K562 (cell line): ENCODE data around the gene BCL3. TPM values are rescaled to one million over a fixed set of nuclear protein-coding genes. Genes with fewer than 3 reads are reported as not detected.
A peak's percentile ranks its signal among the peaks of the same experiment; 100 is the strongest.

Experiments
- ATAC-seq: fragments of 200-7000 bp; cut with Tn5 transposase; 3 replicates; pipeline ENCODE4 v1.9.1; 2020; ENCODE audit warnings: moderate library complexity
- BruUV-seq: library from RNA; stranded (reverse); fragments of 400-500 nt; replicated peaks from 2 replicates; lab custom pipeline; 2021; lab: Mats Ljungman, UMichigan
- CTCF ChIA-PET: fragments of 300-600 bp; formaldehyde crosslinking; extraction: SDS; loops from one replicate; lab custom pipeline; 2021; ENCODE audit warnings: low intra/inter-chr PET ratio; lab: Yijun Ruan, JAX
- POLR2A ChIA-PET: fragments of 300-600, 350-650 bp; sonication (Branson Sonifier 250); formaldehyde crosslinking; extraction: SDS; loops from one replicate; lab custom pipeline; 2021; ENCODE audit warnings: antibody characterized with exemption, inconsistent platforms; lab: Yijun Ruan, JAX
- DNase-seq, 4 experiments: peaks; one replicate each; pipeline versions ENCODE4 v3.0.0 to v3.0.0-alpha.2; 2011 to 2018; ENCODE audit warnings: low spot score in 3 of 4, mixed read lengths in 3 of 4; ENCODE audit errors: extremely low read depth in 1 of 4
- FAIRE-seq: peaks from 2 replicates; lab custom pipeline; 2011; peaks lifted over from hg19 to GRCh38; lab: Jason Lieb, UNC
- H2AFZ ChIP-seq: 2 replicates; pipeline ENCODE4 v1.6.0; 2011; ENCODE audit warnings: low read depth, low read length, control low read depth, inconsistent platforms
- H3K27ac ChIP-seq: fragments of 200-600 bp; 3 replicates; pipeline ENCODE4 v1.8.0; 2011; ENCODE audit warnings: low read depth, mild to moderate bottlenecking, control low read depth, inconsistent platforms, low read length, moderate library complexity, mixed read lengths; ENCODE audit errors: extremely low read depth
- H3K27me3 ChIP-seq, 2 experiments: fragments of 300-600 bp in 1 of 2; 2 replicates in 1 of 2; 3 replicates in 1 of 2; pipeline versions ENCODE4 v1.6.0 to v1.8.0; 2011; ENCODE audit warnings: inconsistent platforms in 2 of 2, low read length in 2 of 2, mild to moderate bottlenecking in 1 of 2, mixed read lengths in 1 of 2, moderate library complexity in 1 of 2; ENCODE audit not compliant: control insufficient read depth in 2 of 2, insufficient read depth in 2 of 2
- H3K36me3 ChIP-seq: fragments of 300-600 bp; 3 replicates; pipeline ENCODE4 v1.8.0; 2011; ENCODE audit warnings: mild to moderate bottlenecking, low read length, inconsistent platforms; ENCODE audit not compliant: control insufficient read depth, insufficient read depth
- H3K4me1 ChIP-seq, 2 experiments: fragments of 200-600 bp in 1 of 2; replicated peaks in 1 of 2; 2 replicates in 1 of 2; 3 replicates in 1 of 2; pipeline versions ENCODE4 v1.5.1 to v1.8.0; 2011; ENCODE audit warnings: inconsistent platforms in 2 of 2, low read length in 2 of 2, mild to moderate bottlenecking in 1 of 2, mixed read lengths in 1 of 2, moderate library complexity in 1 of 2; ENCODE audit not compliant: control insufficient read depth in 2 of 2, insufficient read depth in 2 of 2
- H3K4me2 ChIP-seq: 2 replicates; pipeline ENCODE4 v1.6.1; 2011; ENCODE audit warnings: low read length, control low read depth, inconsistent platforms, mixed read lengths; ENCODE audit not compliant: insufficient read depth
- H3K4me3 ChIP-seq: fragments of 200-600 bp; sonication (generic), shearing (Covaris generic); 2 replicates; pipeline ENCODE4 v1.5.1; 2016; ENCODE audit warnings: control low read depth, inconsistent platforms
- H3K79me2 ChIP-seq: fragments of 200-600 bp; 3 replicates; pipeline ENCODE4 v1.8.0; 2011; ENCODE audit warnings: low read length, inconsistent platforms; ENCODE audit not compliant: control insufficient read depth, insufficient read depth
- H3K9ac ChIP-seq, 2 experiments: 2 replicates each; pipeline versions ENCODE4 v1.6.0 to v1.6.1; 2011; ENCODE audit warnings: low read depth in 2 of 2, low read length in 2 of 2, control low read depth in 1 of 2, inconsistent platforms in 1 of 2, mild to moderate bottlenecking in 1 of 2, mixed read lengths in 1 of 2; ENCODE audit not compliant: insufficient read depth in 1 of 2
- H3K9me1 ChIP-seq: one replicate; pipeline ENCODE4 v1.6.0; 2011; ENCODE audit warnings: inconsistent platforms, mild to moderate bottlenecking, low read length, moderate library complexity; ENCODE audit not compliant: control insufficient read depth, insufficient read depth
- H3K9me3 ChIP-seq: replicated peaks from 2 replicates; pipeline ENCODE4 v1.5.1; 2011; ENCODE audit warnings: low read depth, low read length, inconsistent platforms; ENCODE audit not compliant: control insufficient read depth, insufficient read depth
- H4K20me1 ChIP-seq: replicated peaks from 2 replicates; pipeline ENCODE4 v1.6.1; 2011; ENCODE audit warnings: low read length, inconsistent platforms, mixed read lengths; ENCODE audit not compliant: control insufficient read depth, insufficient read depth
- CBFB ChIP-seq: sonication (generic); formaldehyde crosslinking; IDR thresholded peaks from 2 replicates; pipeline ENCODE4 v1.4.0; 2020; ENCODE audit warnings: mild to moderate bottlenecking, missing genetic modification reagents
- CTCF ChIP-seq, 3 experiments: IDR thresholded peaks in 2 of 3; conservative IDR thresholded peaks in 1 of 3; 2 replicates each; pipeline ENCODE4 v1.5.1; 2011 to 2012; ENCODE audit warnings: low read length in 3 of 3, mild to moderate bottlenecking in 3 of 3, control low read depth in 2 of 3, improper control_type of control experiment in 1 of 3, inconsistent platforms in 1 of 3, low read depth in 1 of 3, mixed read lengths in 1 of 3, moderate library complexity in 1 of 3; ENCODE audit not compliant: insufficient read depth in 2 of 3
- FOXJ2 ChIP-seq: fragments of 200-800 bp; sonication (Bioruptor generic); IDR thresholded peaks from 2 replicates; pipeline ENCODE4 v1.6.1; 2016; ENCODE audit warnings: missing genetic modification characterization, missing compliant biosample characterization
- HMG20A ChIP-seq: fragments of 450-650 bp; formaldehyde crosslinking; conservative IDR thresholded peaks from 2 replicates; pipeline ENCODE4 v1.4.0; 2020; ENCODE audit warnings: mild to moderate bottlenecking, mixed read lengths
- HMG20B ChIP-seq: fragments of 250-450 bp; sonication (Bioruptor Pico); IDR thresholded peaks from 2 replicates; pipeline ENCODE4 v1.5.0; 2021; ENCODE audit warnings: mild to moderate bottlenecking
- MYBL2 ChIP-seq, 2 experiments: fragments of 450-650 bp in 1 of 2; sonication (generic) in 1 of 2; formaldehyde crosslinking in 1 of 2; IDR thresholded peaks; 2 replicates each; pipeline versions ENCODE4 v1.6.1 to v1.8.1; 2017 to 2022; ENCODE audit warnings: borderline replicate concordance in 1 of 2, inconsistent platforms in 1 of 2, low read depth in 1 of 2, mild to moderate bottlenecking in 1 of 2, missing genetic modification reagents in 1 of 2, moderate library complexity in 1 of 2
- RAD21 ChIP-seq, 2 experiments: fragments of 250-450 bp in 1 of 2; fragments of 450-650 bp in 1 of 2; sonication (Bioruptor Pico) in 1 of 2; formaldehyde crosslinking in 1 of 2; IDR thresholded peaks in 1 of 2; conservative IDR thresholded peaks in 1 of 2; 2 replicates each; pipeline versions ENCODE4 v1.4.0 to v1.8.0; 2020 to 2022; ENCODE audit warnings: mild to moderate bottlenecking in 2 of 2, moderate library complexity in 1 of 2
- SLC30A9 ChIP-seq: fragments of 250-450 bp; sonication (Bioruptor Pico); IDR thresholded peaks from 2 replicates; pipeline ENCODE4 v1.8.0; 2022; ENCODE audit warnings: mild to moderate bottlenecking, moderate library complexity
- STAG1 ChIP-seq: sonication (generic); formaldehyde crosslinking; IDR thresholded peaks from 2 replicates; pipeline ENCODE4 v1.5.0; 2020; ENCODE audit warnings: missing genetic modification reagents, borderline replicate concordance
- YBX1 ChIP-seq: fragments of 450-650 bp; IDR thresholded peaks from 2 replicates; pipeline ENCODE4 v1.7.1; 2016; ENCODE audit warnings: mild to moderate bottlenecking
- ZBTB34 ChIP-seq: fragments of 250-450 bp; sonication (Bioruptor Pico); IDR thresholded peaks from 2 replicates; pipeline ENCODE4 v1.8.0; 2021; ENCODE audit warnings: mild to moderate bottlenecking, moderate library complexity
- ZNF41 ChIP-seq: fragments of 250-450 bp; sonication (Bioruptor Pico); conservative IDR thresholded peaks from 2 replicates; pipeline ENCODE4 v1.4.0; 2020; ENCODE audit warnings: mild to moderate bottlenecking
- ZNF431 ChIP-seq: sonication (generic); formaldehyde crosslinking; IDR thresholded peaks from 2 replicates; pipeline ENCODE4 v1.8.0; 2022; ENCODE audit warnings: mild to moderate bottlenecking, missing genetic modification reagents
- ZSCAN29 ChIP-seq: fragments of 450-650 bp; IDR thresholded peaks from 2 replicates; pipeline ENCODE4 v1.6.1; 2017
- WGBS: fragments of 100-300 bp; shearing (Covaris generic); methylation state at CpG from one replicate; pipeline ENCODE4 v1.1.6; 2016; ENCODE audit warnings: low coverage, mixed read lengths; ENCODE audit not compliant: insufficient coverage; ENCODE audit errors: missing lambda C conversion rate; 5-methylcytosine and 5-hydroxymethylcytosine counted together
- in situ Hi-C: fragments of 300-500 bp; cut with MboI; formaldehyde crosslinking; loops from 4 replicates; pipeline ENCODE4 v1.15.0; 2018; ENCODE audit warnings: inconsistent platforms, mixed read lengths
- intact Hi-C: fragments of 100-400 bp; cut with micrococcal nuclease; formaldehyde crosslinking; loops from 2 replicates; pipeline ENCODE4 v1.14.2; 2022
- polyA plus RNA-seq, 8 experiments: library from polyadenylated mRNA; depleted of rRNA in 4 of 8; stranded (reverse) in 5 of 8; unstranded in 3 of 8; fragments of >200 nt; fragmentation: Nextera tagmentation in 2 of 8; fragmentation: Illumina TruSeq in 1 of 8; extraction: Ambion mirVana in 2 of 8; extraction: Trizol in 1 of 8; gene quantifications; 2 replicates each; pipeline versions ENCODE4 v1.2.1 to v1.2.3, GENCODE V29; 2011 to 2014; ENCODE audit warnings: inconsistent platforms in 1 of 8, missing spikeins in 1 of 8
- total RNA-seq, 7 experiments: library from RNA; depleted of rRNA in 6 of 7; stranded (reverse); fragments of >200 nt in 6 of 7; fragmentation: Illumina TruSeq in 2 of 7; extraction: Trizol in 2 of 7; gene quantifications; 2 replicates each; pipeline versions ENCODE4 v1.2.1 to v1.2.3, GENCODE V29; 2011 to 2021; ENCODE audit warnings: low replicate concordance in 1 of 7

Gene BCL3
- total and polyA plus RNA-seq, 9 of the 15 experiments (the other 6 are each of a cell fraction or from before 2014, with no cell fraction given): 0.03 to 2.4 (median 0.50) TPM; not detected in 1

- ChIA-PET CTCF (interaction anchor here (1.2 kb wide), 1 partner anchor 12 kb away, joined by 3 read pairs; no protein-coding TSS in a partner anchor), POLR2A (no interaction called here)
- H3K9ac ChIP-seq: no peak overlapping the region
- no peaks in the 10 kb centered on the region for H4K20me1 ChIP-seq
- no peaks in the 10 kb centered on the region for H3K9me3 ChIP-seq
- no peaks in the 10 kb centered on the region for H3K79me2 ChIP-seq
- H2AFZ ChIP-seq: no peak overlapping the region
- TF ChIP-seq FOXJ2 (no peak), CTCF (IDR thresholded peaks at IDR 0.05 in 2 of 3, conservative IDR thresholded peaks at IDR 0.05 in 1 of 3; ENCODE audit: insufficient read depth in 2 of 3, low read depth in 1 of 3, low read length in 3 of 3) (peak; percentile 23 to 30 (median 24); a peak in 2 of 6 replicates), ZNF431 (CRISPR knock-in tag) (no peak), YBX1 (no peak), ZBTB34 (no peak), HMG20A (CRISPR knock-in tag) (no peak), STAG1 (CRISPR knock-in tag) (no peak), ZSCAN29 (no peak), HMG20B (CRISPR knock-in tag) (no peak), CBFB (no peak), SLC30A9 (CRISPR knock-in tag) (no peak), RAD21 (CRISPR knock-in tag; conservative IDR thresholded peaks at IDR 0.05 in 1 of 2, IDR thresholded peaks at IDR 0.05 in 1 of 2) (0 out of 4 replicates have a peak, but pooled peaks of 1 of the 2 experiments have one; percentile 23), MYBL2 (IDR thresholded peaks at IDR 0.05; ENCODE audit: low read depth) (no peak), MYBL2 (CRISPR knock-in tag; IDR thresholded peaks at IDR 0.05; ENCODE audit: borderline replicate concordance) (no peak), ZNF41 (CRISPR knock-in tag) (no peak)
- no peaks in the 10 kb centered on the region for H3K27me3 ChIP-seq
- ATAC-seq (peak; percentile 57; the same call in 2 of the 3 replicates), DNase-seq (no peak), FAIRE-seq (no peak)
- in situ Hi-C loops (no loop called here), intact Hi-C loops (no loop called here)
- H3K9me1 ChIP-seq: no peaks in the 10 kb centered on the region
- no peak overlapping the region for H3K4me2 ChIP-seq
- H3K27ac ChIP-seq: no peak overlapping the region
- H3K4me1 ChIP-seq: peaks cover 0 to 8% of the 10 kb centered on the region in 2 experiments; a peak in 2 of 5 replicates
- BruUV-seq: no TSS peak
- H3K4me3 ChIP-seq: no peak overlapping the region
- H3K36me3 ChIP-seq: no peaks in the 10 kb centered on the region
- 41% methylated on average over 5 of the region's 5 CpGs for WGBS
Observed at GRCh38 chr19:44782729-44783128, 34.2 kb downstream of the BCL3 start.
